NCI-H460 (cell line): ENCODE data around the gene PPP2R5C. TPM values are rescaled to one million over a fixed set of nuclear protein-coding genes. Genes with fewer than 3 reads are reported as not detected.
"Not testable (repeated sequence)": the region's sequence is repeated elsewhere in the genome, so short reads cannot be mapped to it uniquely, and the experiment has no call there.

Source experiments
- DNase-seq: peaks from one replicate; pipeline ENCODE4 v3.0.0-alpha.2; 2016; ENCODE audit warnings: low read depth; ENCODE audit errors: extremely low read depth
- polyA plus RNA-seq: library from polyadenylated mRNA; depleted of rRNA; stranded (reverse); fragments of >200 nt; gene quantifications from 2 replicates; pipeline ENCODE4 v1.2.3, GENCODE V29; 2014; cell fraction: nucleus; rRNA removed
- total RNA-seq: library from RNA; depleted of rRNA; stranded (reverse); fragments of >200 nt; shearing (Covaris generic); gene quantifications from 2 replicates; pipeline ENCODE4 v1.2.3, GENCODE V29; 2014; rRNA removed

PPP2R5C gene
- 352 TPM in 2 replicates for total RNA-seq
- 120 and 140 TPM in 2 replicates for polyA plus RNA-seq

DNA sequence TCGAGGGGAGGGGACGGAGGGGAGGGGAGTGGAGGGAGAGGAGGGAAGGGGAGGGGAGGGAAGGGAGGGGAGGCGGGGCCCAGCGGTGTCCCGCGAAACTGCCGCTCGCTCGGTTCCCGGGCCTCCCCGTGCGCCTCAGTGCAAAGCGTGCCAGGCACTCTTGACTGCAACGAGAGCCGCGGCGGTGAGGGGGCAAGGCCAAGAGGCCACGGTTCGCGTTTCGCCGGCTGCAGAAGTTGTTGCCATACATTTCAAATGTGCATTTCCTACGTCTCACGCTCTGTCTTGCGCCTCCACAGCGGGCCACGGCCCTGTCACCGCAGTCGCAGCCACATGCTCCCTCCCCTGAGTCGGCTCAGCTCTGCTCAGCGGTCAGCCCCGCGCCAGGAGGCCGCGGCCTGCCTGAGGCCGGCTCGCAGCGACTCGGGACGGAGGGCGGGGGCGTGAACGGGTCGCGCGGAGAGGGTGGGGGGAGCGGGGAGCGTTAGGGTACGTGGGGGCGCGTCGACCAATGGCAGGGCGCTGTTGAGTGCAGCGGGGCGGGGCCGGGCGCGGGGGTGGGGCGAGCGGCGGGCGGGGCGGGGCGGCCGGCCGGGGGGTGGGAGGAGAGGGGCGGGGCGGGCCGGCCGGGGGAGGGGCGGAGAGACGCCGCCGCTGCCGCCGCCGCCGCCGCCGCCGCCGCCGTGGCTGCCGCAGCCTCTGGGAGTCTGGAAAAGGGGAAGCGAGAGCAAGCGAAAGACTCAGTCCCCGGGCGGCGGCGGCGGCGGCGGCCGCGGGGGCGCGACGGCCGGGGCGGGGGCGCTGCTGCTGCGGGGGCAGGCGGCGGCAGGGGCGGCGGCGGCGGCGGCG lies at the start of gene PPP2R5C:
PPP2R5C (plus strand) TSS at position 678 of the 849 bp plus-strand sequence. CDS start 185 bp downstream, outside the sequence.
- peak; percentile 86 for DNase-seq

DNA sequence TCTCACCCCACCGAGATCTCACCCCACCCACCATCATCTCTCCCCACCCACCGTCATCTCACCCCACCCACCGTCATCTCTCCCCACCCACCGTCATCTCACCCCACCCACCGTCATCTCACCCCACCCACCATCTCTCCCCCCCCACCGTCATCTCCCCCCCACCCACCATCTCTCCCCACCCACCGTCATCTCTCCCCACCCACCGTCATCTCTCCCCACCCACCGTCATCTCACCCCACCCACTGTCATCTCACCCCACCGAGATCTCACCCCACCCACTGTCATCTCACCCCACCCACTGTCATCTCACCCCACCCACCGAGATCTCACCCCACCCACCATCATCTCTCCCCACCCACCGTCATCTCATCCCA lies 49.7 kb upstream of the PPP2R5C start:
- not testable (repeated sequence) for DNase-seq

DNA sequence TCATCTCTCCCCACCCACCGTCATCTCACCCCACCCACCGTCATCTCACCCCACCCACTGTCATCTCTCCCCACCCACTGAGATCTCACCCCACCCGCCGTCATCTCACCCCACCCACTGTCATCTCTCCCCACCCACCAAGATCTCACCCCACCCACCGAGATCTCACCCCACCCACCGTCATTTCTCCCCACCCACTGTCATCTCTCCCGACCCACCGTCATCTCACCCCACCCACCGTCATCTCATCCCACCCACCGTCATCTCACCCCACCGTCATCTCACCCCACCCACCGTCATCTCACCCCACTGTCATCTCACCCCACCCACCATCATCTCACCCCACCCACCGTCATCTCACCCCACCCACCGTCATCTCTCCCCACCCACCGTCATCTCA lies 49.2 kb upstream of the PPP2R5C start:
- not testable (repeated sequence) for DNase-seq

DNA sequence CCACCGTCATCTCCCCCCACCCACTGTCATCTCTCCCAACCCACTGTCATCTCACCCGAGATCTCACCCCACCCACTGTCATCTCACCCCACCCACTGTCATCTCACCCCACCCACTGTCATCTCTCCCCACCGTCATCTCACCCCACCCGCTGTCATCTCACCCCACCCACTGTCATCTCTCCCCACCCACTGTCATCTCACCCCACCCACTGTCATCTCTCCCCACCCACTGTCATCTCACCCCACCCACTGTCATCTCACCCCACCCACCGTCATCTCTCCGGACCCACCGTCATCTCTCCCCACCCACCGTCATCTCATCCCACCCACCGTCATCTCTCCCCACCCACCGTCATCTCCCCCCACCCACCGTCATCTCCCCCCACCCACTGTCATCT lies 48.4 kb upstream of the PPP2R5C start:
- DNase-seq = not testable (repeated sequence)

DNA sequence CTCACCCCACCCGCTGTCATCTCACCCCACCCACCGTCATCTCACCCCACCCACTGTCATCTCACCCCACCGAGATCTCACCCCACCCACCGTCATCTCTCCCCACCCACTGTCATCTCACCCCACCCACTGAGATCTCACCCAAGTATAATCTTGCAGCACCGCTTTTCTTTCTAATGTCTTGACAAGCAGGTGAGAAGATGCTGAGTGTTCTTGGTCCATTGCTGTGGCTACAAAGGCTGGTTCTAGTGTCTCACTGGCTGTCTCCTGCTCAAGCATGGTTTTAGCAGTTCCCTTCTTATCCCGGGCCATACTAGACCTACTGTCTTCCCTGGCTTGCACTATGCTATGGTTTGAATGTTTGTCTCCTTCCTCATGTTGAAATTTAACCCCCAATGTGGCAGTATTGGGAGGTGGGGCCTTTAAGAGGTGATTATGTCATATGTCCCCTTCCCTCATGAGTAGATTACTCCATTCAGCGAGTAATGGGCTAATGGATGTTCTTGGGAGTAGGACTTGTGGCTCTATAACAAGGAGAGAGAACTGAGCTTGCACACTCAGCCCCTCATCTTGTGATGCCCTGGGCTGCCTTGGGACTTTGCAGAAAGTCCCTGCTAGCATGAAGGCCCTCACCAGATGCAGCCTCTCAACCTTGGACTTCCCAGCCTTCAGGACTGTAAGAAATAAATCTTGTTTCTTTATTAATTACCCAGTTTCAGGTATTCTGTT lies 47.7 kb upstream of the PPP2R5C start:
- DNase-seq = no peak

DNA sequence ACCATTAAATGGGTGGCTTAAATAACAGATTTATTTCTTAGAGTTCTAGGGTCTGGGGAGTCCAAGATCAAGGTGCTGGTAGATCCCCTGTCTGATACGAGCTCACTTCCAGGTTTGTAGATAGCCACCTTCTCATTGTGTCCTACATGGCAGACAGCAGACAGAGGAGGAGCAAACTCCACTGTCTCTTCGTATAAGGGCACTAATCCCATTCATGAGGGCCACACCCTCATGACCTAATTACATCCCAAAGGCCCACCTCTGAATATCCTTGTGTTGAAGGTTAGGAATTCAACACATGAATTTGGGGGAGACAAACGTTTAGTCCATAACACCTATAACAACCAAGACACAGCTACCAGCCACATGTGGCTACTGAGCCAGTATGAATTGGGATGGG lies 47.1 kb upstream of the PPP2R5C start:
- DNase-seq = no peak

DNA sequence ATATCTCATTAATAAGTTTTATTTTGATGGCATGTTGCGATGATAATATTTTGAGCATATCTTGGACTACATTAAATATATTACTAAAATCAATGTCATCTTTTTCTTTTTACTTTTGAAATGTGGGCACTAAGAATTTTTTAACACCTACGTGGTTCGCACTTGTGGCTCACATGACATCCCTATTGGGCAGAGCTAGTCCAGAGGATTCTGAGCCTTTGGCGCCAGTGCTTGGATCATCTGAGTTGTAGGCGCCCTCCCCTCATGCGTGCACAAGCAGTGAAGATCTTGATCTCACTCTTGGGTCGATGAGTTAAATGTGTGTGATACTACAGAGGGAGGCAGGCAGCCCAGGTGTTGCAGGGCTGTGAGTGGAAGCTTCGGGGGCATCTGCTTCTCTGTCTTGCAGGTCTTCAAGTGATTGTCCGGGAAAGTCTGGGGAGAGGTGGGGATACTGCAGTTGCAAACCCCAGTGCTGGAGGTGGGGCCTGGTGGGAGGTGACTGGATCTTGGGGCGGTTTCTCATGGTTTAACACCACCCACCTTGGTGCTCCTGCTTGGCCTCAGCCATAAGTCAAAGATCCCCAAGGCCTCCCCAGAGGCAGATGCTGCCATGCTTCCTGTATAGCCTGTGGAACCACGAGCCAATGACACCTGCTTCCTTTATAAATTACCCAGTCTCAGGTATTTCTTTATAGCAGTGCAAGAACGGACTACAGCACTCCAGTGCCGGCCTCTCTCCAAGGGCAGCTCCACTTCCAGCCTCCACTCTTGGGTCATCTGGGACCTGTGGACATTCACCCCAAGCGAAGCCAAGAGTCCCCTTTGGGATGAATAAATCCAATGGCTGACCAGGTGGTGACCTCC lies 46.1 kb upstream of the PPP2R5C start:
- DNase-seq = no peak

DNA sequence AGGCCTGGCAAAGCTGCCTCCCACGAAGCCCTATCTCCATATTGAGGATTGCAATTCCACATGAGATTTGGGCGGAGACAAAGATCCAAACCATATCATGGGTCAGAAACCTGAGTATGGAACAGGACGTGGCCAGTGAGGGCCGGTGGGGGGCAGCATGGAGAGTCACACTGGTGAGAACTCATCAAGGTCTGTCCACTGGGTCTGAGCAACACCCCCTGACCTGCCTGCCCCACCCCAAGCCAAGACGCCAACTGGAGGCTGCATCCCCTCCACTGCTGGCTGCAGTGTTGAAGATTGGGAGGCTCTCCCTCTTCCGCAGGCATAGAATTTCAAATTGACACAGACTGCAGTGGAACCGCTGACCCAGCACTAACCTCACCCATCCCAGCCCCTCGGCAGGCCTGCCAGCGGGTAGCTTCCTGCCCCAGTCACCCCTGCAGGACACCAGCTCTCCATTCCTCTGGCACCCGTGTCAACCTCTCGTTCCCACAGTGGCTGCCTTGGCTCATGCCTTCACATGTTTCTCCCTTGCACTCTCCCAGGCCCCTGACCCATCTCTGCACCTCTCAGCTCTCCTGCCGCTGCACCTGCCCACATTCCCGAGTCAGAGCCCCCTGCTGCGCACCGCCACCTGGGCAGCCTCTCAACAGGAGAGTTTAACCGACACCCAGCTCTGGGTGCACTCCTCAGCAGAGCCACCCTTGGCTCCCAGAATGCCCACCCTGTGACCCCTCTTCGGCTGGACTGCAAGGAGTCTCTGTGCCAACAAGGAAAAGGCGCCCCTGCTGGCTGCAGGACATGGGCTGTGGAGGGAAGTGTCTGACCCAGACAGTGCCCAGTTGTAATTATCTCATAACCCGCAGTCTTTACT lies 45.2 kb upstream of the PPP2R5C start:
- no peak for DNase-seq

DNA sequence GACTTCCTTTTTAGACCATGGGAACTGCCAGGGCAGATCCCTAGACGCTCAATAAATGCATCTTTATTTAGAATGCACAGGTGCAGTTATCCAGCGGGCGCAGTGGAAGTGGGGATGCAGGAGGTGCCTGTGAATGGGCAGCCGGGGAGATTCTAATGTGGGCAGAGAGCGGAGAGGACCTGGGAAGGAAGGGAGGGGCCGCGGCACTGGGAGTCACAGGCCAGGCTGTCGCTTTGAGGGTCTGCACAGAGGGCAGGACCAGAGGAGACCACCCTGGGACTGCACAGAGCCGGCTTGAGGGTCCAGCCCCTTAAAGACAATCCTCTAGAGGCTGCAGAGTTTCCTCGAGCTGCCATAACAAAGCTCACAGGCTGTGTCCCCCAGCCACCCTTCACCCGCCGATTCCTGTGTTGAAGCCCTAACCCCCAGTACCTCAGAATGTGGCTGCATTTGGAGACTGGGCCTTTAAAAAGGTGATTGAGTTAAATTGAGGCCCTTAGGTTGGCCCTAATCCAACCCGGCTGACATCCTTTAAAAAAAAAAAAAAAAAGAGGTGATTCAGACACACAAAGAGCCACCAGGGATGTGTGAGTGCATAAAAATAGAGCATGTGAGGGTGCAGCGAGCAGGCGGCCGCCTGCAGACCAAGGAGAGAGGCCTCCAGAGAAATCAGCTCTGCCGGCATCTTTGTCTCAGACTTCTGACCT lies 44.4 kb upstream of the PPP2R5C start:
- DNase-seq = no peak

DNA sequence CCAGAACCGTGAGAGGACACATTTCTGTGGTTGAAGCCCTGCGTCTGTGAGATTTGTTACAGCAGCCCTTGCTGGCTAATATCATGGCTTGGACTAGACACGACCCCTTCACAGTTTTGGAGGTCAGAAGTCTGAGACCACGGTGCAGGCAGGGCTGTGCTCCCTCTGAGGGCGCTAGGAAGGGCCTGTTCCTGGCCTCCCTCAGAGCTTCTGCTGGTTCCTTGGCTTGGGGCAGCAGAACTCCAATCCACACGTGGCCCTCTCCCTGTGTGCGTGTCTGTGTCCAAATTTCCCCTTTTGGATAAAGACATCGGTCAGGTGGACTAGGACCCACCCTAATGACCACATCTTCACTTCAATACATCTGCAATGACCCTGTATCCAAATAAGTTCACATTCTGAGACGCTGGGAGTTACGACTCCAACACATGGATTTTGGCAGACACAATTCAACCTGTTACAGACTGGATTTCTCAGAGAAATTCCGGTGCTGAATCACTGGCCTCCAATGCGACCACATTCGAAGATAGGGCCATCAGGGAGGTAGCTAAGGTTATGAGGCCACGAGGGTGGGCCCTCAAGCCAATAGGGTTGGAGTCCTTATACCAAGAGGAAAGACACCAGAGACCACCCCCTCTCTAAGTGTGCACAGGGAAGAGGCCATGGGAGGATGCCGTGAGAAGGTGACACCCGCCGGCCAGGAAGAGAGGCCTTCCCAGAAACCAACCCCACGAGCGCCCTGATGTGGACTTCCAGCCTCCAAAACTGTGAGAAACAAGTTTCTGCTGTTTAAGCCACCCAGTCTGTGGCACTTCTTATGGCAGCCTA lies 43.6 kb upstream of the PPP2R5C start:
- no peak for DNase-seq

DNA sequence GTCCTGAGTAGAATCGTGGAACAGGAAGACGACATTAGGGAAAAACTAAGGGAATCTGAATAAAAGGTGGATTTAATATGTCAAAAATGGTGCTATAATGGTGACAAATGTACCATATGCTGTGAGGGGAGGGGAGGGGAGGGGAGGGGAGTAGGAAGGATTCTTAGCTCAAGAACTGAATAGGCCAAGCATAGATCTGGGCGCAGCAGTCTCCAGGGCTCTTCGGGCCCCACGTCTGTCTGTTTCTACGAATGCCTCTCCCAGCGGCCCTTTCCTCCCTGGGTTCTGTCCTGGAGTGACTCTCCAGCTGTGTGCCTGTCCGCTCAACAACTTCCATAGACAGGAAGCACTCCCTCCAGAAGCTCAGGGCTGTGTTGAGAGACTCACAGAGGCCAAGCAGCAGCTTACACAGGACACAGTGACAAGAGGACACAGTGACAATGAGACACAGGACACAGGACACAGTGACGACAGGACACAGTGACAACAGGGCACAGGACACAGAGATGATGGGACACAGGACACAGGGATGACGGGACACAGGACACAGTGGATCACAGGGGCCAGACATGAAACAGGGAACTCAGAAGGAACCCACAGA lies 42.4 kb upstream of the PPP2R5C start:
- no peak for DNase-seq

DNA sequence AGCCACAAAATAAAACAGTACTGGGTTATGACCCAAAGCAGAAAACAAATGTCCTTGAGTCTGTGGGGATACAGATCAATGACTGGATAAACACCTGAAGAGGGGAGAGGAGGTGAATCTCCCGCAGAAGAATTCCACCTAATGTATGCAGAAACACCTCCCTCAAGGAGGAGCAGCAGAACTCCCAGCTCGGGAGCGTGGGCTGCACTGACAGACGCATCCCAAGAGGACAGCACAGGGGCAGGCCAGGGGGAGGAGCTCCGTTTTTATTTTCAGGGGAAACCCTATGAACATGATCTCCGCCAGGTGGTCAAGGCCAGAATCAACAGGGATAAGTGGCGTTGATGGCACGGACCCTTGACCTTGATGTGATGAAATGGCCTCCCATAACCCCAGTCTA lies 41.8 kb upstream of the PPP2R5C start:
- DNase-seq = no peak

DNA sequence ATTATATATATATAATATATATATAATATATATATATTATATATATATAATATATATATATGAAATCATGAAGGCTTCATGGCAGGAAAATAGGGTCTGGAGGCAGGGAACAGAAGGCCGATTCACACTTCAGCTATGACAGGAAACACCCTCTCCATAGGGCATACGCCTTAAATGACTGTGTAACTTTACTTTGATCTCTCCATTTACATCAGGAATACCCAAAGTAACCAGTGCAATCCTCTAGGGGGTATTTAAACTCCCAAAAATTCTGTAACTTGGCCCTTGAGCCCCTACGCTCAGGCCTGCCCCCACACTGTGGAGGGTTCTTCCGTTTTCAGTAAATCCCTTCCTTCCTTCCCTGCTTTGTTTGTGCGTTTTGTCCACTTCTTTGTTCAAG lies 40.4 kb upstream of the PPP2R5C start:
- DNase-seq = peak; percentile 72

DNA sequence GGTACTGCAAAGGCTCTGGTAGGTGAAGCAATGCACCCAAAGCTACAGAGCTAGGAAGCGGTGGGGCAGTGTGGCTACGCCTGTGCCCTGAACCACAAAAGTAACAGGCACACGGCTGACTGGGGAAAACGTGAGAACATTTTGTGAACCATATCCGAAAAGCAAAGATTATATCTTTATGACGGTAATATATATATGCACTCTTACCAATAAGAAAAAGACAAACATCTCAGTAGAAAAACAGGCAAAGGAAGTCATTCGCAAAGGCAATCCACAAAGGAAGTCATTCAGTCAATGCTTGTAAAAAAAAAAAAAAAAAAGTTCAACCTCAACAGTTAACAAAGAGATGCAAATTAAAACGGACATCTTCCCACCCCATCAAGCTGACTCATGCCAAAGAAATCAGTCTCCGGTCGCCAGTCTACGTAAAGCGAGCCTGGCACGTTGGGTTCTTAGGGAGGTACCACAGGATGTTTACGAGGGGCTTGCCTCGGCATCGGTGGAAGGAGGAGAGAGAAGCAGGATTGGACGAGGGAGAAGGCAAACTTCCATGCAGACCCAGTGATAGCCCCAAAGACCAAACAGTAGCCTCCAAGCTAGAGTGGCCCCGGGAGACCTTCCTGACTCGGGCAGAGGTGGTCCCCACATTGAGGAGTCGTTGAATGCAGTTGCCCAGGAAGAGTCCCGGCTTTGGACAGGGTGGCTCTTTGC lies 39.4 kb upstream of the PPP2R5C start:
- peak; percentile 97 for DNase-seq

DNA sequence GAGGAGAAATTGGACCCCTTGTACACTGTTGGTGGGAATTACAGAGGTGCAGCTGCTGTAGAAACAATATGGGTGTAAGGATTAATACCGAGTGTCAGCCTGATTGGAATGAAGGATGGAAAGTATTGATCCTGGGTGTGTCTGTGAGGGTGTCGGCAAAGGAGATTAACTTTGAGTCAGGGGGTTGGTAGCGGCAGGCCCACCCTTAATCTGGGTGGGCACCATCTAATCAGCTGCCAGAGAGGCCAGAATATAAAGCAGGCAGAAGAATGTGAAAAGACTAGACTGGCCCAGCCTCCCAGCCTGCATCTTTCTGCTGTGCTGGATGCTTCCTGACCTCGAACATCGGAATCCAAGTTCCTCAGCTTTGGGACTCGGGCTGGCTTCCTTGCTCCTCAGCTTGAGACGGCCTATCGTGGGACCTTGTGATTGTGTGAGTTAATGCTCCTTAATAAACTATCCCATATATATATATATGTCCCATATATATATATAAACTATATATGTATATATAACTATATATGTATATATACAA lies 38.4 kb upstream of the PPP2R5C start:
- DNase-seq = no peak

DNA sequence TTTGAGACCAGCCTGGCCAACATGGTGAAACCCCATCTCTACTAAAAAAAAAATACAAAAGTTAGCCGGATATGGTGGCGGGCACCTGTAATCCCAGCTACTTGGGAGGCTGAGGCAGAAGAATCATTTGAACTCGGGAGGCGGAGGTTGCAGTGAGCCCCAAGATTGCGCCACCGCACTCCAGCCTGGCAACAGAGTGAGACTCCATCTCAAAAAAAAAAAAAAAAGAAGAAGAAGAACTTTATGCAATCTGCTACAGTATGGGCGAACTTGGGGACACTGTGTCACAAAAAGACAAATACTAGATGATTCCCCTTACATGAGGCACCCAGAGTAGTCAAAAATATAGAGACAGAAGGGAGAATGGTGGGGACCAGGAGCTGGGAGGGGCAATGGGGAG lies 35.9 kb upstream of the PPP2R5C start:
- not testable (repeated sequence) for DNase-seq

DNA sequence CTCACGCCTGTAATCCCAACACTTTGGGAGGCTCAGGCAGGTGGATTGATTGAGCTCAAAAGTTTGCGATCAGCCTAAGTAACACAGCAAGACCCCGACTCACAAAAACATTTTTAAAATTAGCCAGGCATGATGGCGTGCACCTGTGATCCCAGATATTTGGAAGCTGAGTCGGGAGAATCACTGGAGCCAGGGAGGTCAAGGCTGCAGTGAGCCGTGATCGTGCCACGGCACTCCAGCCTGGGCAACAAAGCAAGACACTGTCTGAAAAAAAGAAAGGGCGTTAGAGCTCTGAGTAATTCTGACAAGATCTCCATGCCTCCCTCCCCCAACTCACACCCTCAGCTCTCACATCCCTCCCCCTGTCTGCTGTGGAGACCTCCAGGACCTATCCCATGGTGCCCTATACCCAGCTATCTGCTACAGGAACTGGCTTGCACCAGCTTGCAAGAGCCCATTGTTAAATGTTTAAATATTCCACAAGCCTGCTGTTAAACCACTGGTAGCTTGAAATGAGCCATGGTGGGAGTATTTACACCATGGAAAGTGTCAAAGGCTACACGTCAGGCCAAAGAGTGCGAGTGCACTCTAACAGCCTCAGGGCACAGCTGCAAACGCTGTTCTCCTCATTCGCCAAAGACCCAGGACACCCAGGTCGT lies 35.1 kb upstream of the PPP2R5C start:
- DNase-seq = no peak
